ENCODE results near the gene MGAT4A. TPM values are rescaled to one million over a fixed set of nuclear protein-coding genes. Genes with fewer than 3 reads are reported as not detected.

MGAT4A gene
- total RNA-seq, 1 donor = under 0.01 TPM

DNA sequence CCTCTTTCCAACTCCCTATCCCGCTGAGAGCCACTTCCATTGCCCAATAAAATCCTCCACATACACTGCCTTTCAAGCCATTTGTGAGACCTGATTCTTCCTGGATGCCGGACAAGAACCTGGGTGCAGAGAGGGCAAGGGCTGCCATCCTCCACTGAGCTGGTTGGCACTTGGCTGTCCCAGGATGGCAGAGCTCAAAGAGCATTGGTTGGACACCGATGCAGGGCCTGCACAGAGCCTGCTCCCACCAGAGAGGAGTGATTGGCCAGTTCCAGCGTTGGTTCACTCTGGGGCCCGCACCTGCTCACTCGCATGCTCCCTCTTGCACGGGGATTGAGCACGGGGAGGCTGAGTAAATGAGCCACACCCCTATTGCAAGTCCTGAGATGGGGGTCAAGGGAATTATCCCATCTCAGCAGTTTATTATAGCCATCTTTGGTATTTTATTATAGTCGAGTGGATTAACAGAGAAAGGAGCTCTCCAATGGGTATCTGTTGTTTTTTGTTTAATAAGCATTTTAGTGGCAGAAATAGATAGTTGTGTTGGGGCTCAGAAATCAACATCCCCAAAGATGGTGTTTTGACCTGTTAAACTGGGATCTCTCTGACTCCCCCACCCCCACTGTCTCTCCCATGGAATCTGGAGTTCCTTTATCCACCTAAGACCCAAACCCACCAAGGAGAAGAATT, 19.8 kb upstream of the MGAT4A start:
- TF ChIP-seq, protein P1, sequence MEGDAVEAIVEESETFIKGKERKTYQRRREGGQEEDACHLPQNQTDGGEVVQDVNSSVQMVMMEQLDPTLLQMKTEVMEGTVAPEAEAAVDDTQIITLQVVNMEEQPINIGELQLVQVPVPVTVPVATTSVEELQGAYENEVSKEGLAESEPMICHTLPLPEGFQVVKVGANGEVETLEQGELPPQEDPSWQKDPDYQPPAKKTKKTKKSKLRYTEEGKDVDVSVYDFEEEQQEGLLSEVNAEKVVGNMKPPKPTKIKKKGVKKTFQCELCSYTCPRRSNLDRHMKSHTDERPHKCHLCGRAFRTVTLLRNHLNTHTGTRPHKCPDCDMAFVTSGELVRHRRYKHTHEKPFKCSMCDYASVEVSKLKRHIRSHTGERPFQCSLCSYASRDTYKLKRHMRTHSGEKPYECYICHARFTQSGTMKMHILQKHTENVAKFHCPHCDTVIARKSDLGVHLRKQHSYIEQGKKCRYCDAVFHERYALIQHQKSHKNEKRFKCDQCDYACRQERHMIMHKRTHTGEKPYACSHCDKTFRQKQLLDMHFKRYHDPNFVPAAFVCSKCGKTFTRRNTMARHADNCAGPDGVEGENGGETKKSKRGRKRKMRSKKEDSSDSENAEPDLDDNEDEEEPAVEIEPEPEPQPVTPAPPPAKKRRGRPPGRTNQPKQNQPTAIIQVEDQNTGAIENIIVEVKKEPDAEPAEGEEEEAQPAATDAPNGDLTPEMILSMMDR (IDR thresholded peaks at IDR 0.05; ENCODE audit: insufficient read depth, low read depth, low read length) = no peak

DNA sequence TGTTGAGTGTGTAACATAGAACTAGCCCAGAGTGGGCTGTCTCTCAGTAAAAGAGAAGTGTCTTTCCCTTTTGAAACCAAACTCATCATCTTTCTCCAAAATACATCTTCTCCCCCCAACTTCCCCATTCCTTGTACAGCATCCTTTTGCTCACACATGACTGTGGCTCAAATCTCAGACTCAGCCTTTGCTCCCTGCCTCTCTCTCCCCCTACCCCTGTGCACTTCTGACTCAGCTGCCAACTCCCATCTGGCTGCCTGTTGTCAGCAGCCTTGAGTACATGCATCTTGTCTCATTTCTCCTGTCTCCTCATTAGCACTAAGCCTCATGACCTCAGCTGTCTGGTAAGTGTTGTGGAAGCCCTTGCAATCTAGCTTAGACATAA, 18.1 kb upstream of the MGAT4A start:
- H3K4me3 ChIP-seq (ENCODE audit: low read depth, low read length) = no peak overlapping the region
- TF ChIP-seq, protein P1 (IDR thresholded peaks at IDR 0.05; ENCODE audit: insufficient read depth, low read depth, low read length) = no peak
- no peak for DNase-seq (ENCODE audit: low read depth)

More for the DNA sequence above, 19.8 kb upstream of the MGAT4A start:
- no peak for DNase-seq (ENCODE audit: low read depth)
- H3K4me3 ChIP-seq (ENCODE audit: low read depth, low read length) = no peak overlapping the region

DNA sequence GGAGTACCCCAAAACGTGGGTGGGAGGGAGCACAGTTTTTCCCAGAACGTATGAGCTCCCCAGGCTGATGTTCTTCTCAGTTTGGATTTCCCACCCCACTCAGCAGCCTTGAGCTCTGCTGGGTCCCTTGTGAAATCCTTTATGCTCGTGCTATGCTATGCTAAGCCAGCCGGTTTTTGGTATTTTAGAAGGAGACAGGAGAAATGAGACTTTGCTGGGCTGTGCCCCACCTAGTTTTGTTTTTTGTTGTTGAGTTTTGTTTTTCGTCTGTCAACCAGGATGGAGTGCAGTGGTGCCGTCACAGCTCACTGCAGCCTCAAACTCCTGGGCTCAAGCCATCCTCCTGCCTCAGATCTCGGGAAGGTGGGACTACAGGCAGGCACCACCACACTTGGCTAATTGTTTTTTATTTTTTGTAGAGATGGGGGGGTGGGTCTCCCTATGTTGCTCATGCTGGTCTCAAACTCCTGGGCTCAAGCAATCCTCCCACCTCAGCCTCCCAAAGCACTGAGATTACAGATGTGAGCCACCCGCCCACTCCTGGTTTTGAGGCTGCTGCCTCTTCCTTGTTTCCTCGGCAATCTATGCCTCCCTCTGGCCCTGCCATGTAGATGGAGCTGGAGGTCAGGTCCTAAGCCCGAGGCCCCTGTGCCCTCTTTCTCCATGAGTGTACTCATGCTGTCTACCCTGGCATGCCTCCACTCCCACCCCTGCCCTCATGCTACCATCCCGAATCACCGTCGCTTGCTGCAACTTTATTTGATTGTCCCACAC, 17.5 kb upstream of the MGAT4A start:
- no peak for DNase-seq (ENCODE audit: low read depth)
- TF ChIP-seq, protein P1 (IDR thresholded peaks at IDR 0.05; ENCODE audit: insufficient read depth, low read depth, low read length) = no peak

DNA sequence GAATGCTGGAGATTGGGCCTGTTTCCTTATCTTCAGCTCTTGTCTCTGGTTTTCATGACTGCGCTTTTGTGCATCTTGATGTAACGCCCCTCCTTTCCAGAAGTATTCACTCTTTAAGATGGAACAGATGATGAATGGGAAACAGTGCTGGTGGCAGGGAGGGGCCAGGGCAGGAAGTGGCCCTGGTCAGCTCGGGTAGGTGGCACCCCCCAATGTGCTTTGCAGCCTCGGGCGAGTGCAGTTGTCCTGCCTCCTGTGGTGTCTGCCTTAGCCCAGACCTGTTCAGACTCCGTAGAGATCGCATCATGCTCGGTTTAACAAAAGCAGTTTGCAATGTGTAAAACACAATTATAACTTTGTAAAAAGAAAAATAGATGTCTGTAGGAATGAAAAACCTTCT, 17.0 kb upstream of the MGAT4A start:
- TF ChIP-seq, protein P1 (IDR thresholded peaks at IDR 0.05; ENCODE audit: insufficient read depth, low read depth, low read length) = no peak
- H3K4me3 ChIP-seq (ENCODE audit: low read depth, low read length) = no peak overlapping the region
- DNase-seq (ENCODE audit: low read depth) = no peak

More for the DNA sequence above, 17.5 kb upstream of the MGAT4A start:
- H3K4me3 ChIP-seq (ENCODE audit: low read depth, low read length) = no peak overlapping the region

DNA sequence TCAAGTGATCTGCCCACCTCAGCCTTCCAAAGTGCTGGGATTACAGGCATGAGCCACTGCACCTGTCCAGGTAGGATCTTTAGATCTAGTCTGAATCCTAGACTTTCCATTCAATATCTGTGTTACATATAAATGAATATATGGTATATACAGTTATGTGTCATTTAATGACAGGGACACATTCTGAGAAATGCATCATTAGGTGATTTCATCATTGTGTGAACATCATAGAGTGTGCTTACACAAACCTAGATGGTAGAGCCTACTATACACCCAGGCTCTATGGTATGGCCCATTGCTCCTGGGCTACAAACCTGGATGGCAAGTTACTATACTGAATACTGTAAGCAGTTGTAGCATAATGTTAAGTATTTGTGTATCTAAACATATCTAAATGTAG, 15.5 kb upstream of the MGAT4A start:
- TF ChIP-seq, protein P1 (IDR thresholded peaks at IDR 0.05; ENCODE audit: insufficient read depth, low read depth, low read length) = no peak
- DNase-seq (ENCODE audit: low read depth) = no peak
- H3K4me3 ChIP-seq (ENCODE audit: low read depth, low read length) = no peak overlapping the region

DNA sequence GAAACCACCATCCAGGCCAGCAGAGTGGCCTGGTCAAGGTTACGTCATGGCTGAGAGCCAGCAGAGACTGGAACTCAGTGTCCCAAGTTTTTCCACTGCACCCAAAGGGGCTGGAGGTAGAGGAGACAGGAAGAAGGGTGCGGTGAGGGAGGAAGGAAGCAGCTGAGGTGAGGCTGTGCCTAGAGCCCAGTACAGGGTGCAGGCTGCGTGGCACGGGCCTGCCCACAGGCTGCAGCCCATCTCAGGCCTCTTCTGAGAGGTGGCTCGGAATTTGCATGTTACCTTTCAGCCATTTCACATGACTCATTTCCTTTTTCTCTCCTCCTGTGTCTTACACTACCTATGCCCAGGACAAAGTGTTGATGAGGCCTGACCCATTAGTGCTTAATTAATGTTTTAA, 13.7 kb upstream of the MGAT4A start:
- no peak overlapping the region for H3K4me3 ChIP-seq (ENCODE audit: low read depth, low read length)
- DNase-seq (ENCODE audit: low read depth) = no peak
- TF ChIP-seq, protein P1 (IDR thresholded peaks at IDR 0.05; ENCODE audit: insufficient read depth, low read depth, low read length) = no peak
